22Rv1 (cell line): ENCODE measurements around the gene CAPG.

Source experiments
- ZFX ChIP-seq: fragments of 450-650 bp; IDR thresholded peaks from 2 replicates; pipeline ENCODE4 v1.6.1; 2017; ENCODE audit warnings: antibody characterized with exemption, borderline replicate concordance
- TF ChIP-seq, protein P1 (sequence below): fragments of 450-650 bp; IDR thresholded peaks from 2 replicates; pipeline ENCODE4 v1.5.1; 2017; ENCODE audit warnings: mild to moderate bottlenecking

DNA sequence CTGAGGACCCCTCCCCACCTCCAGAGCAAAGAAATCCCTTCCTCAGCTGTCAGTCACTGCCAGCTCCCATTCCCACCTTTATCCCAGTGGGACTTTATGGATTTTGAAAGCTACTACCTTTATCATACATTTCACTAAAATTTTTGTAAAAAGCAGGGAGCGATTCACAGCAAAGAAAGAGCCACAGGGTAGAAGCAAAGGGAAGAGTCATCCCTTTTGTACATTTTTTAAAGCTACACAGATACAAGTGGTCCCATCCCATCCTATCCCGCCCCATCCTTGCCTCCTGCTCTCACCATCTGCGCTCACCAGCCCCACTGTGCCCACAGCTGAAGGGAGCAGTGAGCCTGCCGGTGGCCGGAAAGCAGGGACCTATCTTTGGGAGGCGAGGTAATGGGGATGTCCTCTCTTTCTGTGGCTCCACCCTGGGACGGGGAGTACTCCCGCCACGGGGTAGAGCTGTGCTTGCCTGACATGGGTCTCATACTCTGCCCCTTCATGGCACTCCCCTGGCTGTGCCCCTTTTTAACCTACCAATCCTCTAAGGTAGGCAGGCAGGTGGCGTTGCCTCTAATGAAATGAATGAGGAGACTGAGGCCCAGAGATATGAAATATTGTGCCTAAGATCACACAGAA is 21.5 kb upstream of the CAPG start:
- TF ChIP-seq, protein P1, sequence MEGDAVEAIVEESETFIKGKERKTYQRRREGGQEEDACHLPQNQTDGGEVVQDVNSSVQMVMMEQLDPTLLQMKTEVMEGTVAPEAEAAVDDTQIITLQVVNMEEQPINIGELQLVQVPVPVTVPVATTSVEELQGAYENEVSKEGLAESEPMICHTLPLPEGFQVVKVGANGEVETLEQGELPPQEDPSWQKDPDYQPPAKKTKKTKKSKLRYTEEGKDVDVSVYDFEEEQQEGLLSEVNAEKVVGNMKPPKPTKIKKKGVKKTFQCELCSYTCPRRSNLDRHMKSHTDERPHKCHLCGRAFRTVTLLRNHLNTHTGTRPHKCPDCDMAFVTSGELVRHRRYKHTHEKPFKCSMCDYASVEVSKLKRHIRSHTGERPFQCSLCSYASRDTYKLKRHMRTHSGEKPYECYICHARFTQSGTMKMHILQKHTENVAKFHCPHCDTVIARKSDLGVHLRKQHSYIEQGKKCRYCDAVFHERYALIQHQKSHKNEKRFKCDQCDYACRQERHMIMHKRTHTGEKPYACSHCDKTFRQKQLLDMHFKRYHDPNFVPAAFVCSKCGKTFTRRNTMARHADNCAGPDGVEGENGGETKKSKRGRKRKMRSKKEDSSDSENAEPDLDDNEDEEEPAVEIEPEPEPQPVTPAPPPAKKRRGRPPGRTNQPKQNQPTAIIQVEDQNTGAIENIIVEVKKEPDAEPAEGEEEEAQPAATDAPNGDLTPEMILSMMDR, result no peak
- TF ChIP-seq ZFX, result no peak
